Panc1 (cell line): Measurements from ENCODE around the gene HOTAIR. TPM values are rescaled to one million over a fixed set of nuclear protein-coding genes. Genes with fewer than 3 reads are reported as not detected.

Source experiments
- ATAC-seq: fragments of 200-7000 bp; cut with Tn5 transposase; 2 replicates; pipeline ENCODE4 v1.9.1; 2020; ENCODE audit warnings: mild to moderate bottlenecking, moderate library complexity
- BruUV-seq: library from RNA; stranded (reverse); fragments of 400-500 nt; replicated peaks from 2 replicates; lab custom pipeline; 2021; lab: Mats Ljungman, UMichigan
- CTCF ChIA-PET: fragments of 300-600 bp; sonication (Branson Sonifier 250); formaldehyde crosslinking; loops from one replicate; lab custom pipeline; 2022; ENCODE audit warnings: antibody characterized with exemption; lab: Charles Lee
- POLR2A ChIA-PET: fragments of 300-600 bp; sonication (Branson Sonifier 250); formaldehyde crosslinking; loops from one replicate; lab custom pipeline; 2022; ENCODE audit warnings: antibody characterized with exemption; lab: Charles Lee
- DNase-seq: peaks from one replicate; pipeline ENCODE4 v3.0.0-alpha.2; 2010; ENCODE audit warnings: low read depth, low spot score
- H3K27ac ChIP-seq: 2 replicates; pipeline ENCODE4 v1.5.1; 2011; ENCODE audit warnings: mild to moderate bottlenecking, low read length, inconsistent platforms
- H3K27me3 ChIP-seq: fragments of 200-500 bp; sonication (Bioruptor generic); 2 replicates; pipeline ENCODE4 v1.6.0; 2014; ENCODE audit warnings: low read length, inconsistent platforms; ENCODE audit not compliant: control insufficient read depth, insufficient read depth
- H3K36me3 ChIP-seq: fragments of 200-500 bp; sonication (Bioruptor generic); 2 replicates; pipeline ENCODE4 v1.5.1; 2014; ENCODE audit warnings: inconsistent platforms, mild to moderate bottlenecking, low read length, moderate library complexity; ENCODE audit not compliant: control insufficient read depth, insufficient read depth
- H3K4me1 ChIP-seq: 2 replicates; pipeline ENCODE4 v1.5.1; 2011; ENCODE audit warnings: inconsistent platforms, mild to moderate bottlenecking, low read length, moderate library complexity; ENCODE audit not compliant: control insufficient read depth, insufficient read depth
- H3K4me3 ChIP-seq, 2 experiments: 2 replicates each; pipeline ENCODE4 v1.5.1; 2011 to 2012; ENCODE audit warnings: low read depth in 2 of 2, low read length in 2 of 2, mild to moderate bottlenecking in 2 of 2, inconsistent platforms in 1 of 2, moderate library complexity in 1 of 2
- H3K9me3 ChIP-seq: fragments of 200-500 bp; sonication (Bioruptor generic); 2 replicates; pipeline ENCODE4 v1.5.1; 2014; ENCODE audit warnings: low read depth, mild to moderate bottlenecking, inconsistent platforms, low read length, moderate library complexity; ENCODE audit not compliant: control insufficient read depth, insufficient read depth
- POLR2AphosphoS5 ChIP-seq: IDR thresholded peaks from 2 replicates; pipeline ENCODE4 v1.6.1; 2012; ENCODE audit warnings: mild to moderate bottlenecking, low read depth, low read length, moderate library complexity
- SIN3A ChIP-seq: IDR thresholded peaks from 2 replicates; pipeline ENCODE4 v1.6.1; 2012; ENCODE audit warnings: low read depth, mild to moderate bottlenecking, low read length, moderate library complexity, borderline replicate concordance; ENCODE audit not compliant: insufficient read depth
- TCF7L2 ChIP-seq: IDR thresholded peaks from 2 replicates; pipeline ENCODE4 v1.6.1; 2011; ENCODE audit warnings: mild to moderate bottlenecking, low read depth, low read length, inconsistent platforms
- in situ Hi-C: cut with HindIII; loops from 2 replicates; pipeline ENCODE4 v1.10.0; 2016; ENCODE audit warnings: low sequenced_read_pairs, low pct_unique_long_range_greater_than_20kb
- intact Hi-C: fragments of 100-400 bp; cut with micrococcal nuclease; formaldehyde crosslinking; loops from one replicate; pipeline ENCODE4 v1.10.0; 2022; ENCODE audit not compliant: unreplicated experiment
- total RNA-seq: library from RNA; stranded (reverse); gene quantifications from one replicate; pipeline ENCODE4 v1.2.1, GENCODE V29; 2021; ENCODE audit not compliant: unreplicated experiment
- TF ChIP-seq, protein P1 (sequence below): fragments of 450-650 bp; IDR thresholded peaks from 2 replicates; pipeline ENCODE4 v1.5.1; 2017; ENCODE audit warnings: mild to moderate bottlenecking
- TF ChIP-seq, protein P2 (sequence below), 2 experiments: IDR thresholded peaks; 2 replicates each; pipeline ENCODE4 v1.6.1; 2011 to 2012; ENCODE audit warnings: low read depth in 2 of 2, control low read depth in 1 of 2, low read length in 1 of 2, mild to moderate bottlenecking in 1 of 2, moderate library complexity in 1 of 2; ENCODE audit not compliant: insufficient read depth in 1 of 2

HOTAIR gene
- total RNA-seq, 1 experiment from 2014 or later: 31.7 TPM

DNA sequence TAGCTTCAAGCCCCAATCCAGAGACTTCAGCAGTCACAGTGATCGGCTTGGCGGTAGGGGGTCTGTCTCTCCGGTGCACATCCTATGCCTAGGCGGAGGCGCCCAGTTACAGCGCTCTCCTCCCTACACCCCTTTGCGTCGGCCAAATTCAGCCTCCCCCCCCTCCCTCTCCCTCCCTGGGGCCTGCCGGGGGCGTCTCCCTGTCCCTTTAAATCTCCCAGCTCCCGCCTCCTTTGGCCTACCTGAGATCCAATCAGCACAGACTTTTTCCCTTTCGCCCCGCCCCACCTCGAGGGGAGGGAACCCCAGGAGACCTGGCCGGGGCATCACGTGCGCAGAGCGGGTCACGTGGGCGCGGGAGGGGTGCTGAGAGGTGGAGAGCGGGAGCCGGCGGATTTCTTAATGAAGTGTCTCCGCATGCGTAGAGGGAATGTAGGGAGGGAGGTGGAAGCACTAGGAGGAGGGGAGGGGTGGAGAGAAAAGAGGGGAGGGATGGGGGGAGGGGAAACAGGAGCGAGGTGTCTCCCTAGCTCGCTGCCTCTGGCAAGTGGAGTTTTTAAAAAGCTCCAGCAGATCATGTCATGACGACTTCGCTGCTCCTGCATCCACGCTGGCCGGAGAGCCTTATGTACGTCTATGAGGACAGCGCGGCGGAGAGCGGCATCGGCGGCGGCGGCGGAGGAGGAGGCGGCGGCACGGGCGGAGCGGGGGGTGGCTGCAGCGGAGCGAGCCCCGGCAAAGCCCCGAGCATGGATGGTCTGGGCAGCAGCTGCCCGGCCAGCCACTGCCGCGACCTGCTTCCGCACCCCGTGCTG is 36.2 kb downstream of the HOTAIR start, which contains the start of gene HOXC13:
Gene HOXC13 (plus strand): TSS at position 506 of the 815 bp plus-strand sequence. CDS start 76 bp downstream, at position 582.
- peaks cover 37% of the 10 kb centered on the region for H3K4me1 ChIP-seq
- peak; percentile 82 for ATAC-seq
- no peaks in the 10 kb centered on the region for H3K9me3 ChIP-seq
- TF ChIP-seq, protein P1, sequence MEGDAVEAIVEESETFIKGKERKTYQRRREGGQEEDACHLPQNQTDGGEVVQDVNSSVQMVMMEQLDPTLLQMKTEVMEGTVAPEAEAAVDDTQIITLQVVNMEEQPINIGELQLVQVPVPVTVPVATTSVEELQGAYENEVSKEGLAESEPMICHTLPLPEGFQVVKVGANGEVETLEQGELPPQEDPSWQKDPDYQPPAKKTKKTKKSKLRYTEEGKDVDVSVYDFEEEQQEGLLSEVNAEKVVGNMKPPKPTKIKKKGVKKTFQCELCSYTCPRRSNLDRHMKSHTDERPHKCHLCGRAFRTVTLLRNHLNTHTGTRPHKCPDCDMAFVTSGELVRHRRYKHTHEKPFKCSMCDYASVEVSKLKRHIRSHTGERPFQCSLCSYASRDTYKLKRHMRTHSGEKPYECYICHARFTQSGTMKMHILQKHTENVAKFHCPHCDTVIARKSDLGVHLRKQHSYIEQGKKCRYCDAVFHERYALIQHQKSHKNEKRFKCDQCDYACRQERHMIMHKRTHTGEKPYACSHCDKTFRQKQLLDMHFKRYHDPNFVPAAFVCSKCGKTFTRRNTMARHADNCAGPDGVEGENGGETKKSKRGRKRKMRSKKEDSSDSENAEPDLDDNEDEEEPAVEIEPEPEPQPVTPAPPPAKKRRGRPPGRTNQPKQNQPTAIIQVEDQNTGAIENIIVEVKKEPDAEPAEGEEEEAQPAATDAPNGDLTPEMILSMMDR: no peak
- TF ChIP-seq POLR2AphosphoS5: peak; percentile 71
- no peak for TF ChIP-seq TCF7L2
- no peak; the same call in 1 of the 2 replicates for TF ChIP-seq SIN3A
- TF ChIP-seq, protein P2, sequence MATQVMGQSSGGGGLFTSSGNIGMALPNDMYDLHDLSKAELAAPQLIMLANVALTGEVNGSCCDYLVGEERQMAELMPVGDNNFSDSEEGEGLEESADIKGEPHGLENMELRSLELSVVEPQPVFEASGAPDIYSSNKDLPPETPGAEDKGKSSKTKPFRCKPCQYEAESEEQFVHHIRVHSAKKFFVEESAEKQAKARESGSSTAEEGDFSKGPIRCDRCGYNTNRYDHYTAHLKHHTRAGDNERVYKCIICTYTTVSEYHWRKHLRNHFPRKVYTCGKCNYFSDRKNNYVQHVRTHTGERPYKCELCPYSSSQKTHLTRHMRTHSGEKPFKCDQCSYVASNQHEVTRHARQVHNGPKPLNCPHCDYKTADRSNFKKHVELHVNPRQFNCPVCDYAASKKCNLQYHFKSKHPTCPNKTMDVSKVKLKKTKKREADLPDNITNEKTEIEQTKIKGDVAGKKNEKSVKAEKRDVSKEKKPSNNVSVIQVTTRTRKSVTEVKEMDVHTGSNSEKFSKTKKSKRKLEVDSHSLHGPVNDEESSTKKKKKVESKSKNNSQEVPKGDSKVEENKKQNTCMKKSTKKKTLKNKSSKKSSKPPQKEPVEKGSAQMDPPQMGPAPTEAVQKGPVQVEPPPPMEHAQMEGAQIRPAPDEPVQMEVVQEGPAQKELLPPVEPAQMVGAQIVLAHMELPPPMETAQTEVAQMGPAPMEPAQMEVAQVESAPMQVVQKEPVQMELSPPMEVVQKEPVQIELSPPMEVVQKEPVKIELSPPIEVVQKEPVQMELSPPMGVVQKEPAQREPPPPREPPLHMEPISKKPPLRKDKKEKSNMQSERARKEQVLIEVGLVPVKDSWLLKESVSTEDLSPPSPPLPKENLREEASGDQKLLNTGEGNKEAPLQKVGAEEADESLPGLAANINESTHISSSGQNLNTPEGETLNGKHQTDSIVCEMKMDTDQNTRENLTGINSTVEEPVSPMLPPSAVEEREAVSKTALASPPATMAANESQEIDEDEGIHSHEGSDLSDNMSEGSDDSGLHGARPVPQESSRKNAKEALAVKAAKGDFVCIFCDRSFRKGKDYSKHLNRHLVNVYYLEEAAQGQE (IDR thresholded peaks at IDR 0.05; ENCODE audit: insufficient read depth in 1 of 2, low read depth in 2 of 2, low read length in 1 of 2): no peak
- peak within 1 kb of the TSS; percentile 86 to 98 for H3K4me3 ChIP-seq
- BruUV-seq: no TSS peak
- peaks cover 5% of the 10 kb centered on the region; the same call in 1 of the 2 replicates for H3K36me3 ChIP-seq
- CTCF ChIA-PET: interaction anchor here (0.5 to 1.0 kb wide), 3 partner anchors 12 to 281 kb away, joined by 3 to 8 read pairs (median 3); no protein-coding TSS in a partner anchor
- in situ Hi-C loops: no loop called here
- peak within 1 kb of the TSS; percentile 99 for H3K27ac ChIP-seq
- H3K27me3 ChIP-seq: no peaks in the 10 kb centered on the region
- intact Hi-C loops: loop anchor here (1.0 to 5.0 kb wide), 2 partner anchors 36 to 91 kb away; partner anchors contain the start of gene HOTAIR
- POLR2A ChIA-PET: interaction anchor here (0.6 to 0.7 kb wide), 3 partner anchors 26 to 54 kb away, joined by 3 to 9 read pairs (median 4); no protein-coding TSS in a partner anchor
- peak; percentile 95 for DNase-seq

GRCh38 chr12:53937596-53938325 is 37.0 kb downstream of the HOTAIR start:
- no peak for DNase-seq
- in situ Hi-C loops: no loop called here

More at GRCh38 chr12:53937596-53938325, 37.0 kb downstream of the HOTAIR start:
- Histone ChIP-seq H3K27me3 (no peaks in the 10 kb centered on the region), H3K4me3 (peak overlapping the region; percentile 86 to 98), H3K36me3 (peaks cover 5% of the 10 kb centered on the region; the same call in 1 of the 2 replicates), H3K27ac (peak overlapping the region; percentile 75), H3K4me1 (peaks cover 34% of the 10 kb centered on the region), H3K9me3 (no peaks in the 10 kb centered on the region)
- POLR2A ChIA-PET: interaction anchor here (0.6 kb wide), 1 partner anchor 27 kb away, joined by 3 read pairs; no protein-coding TSS in a partner anchor
- TF ChIP-seq, protein P1: no peak
- no peak for TF ChIP-seq SIN3A
- TF ChIP-seq, protein P2 (IDR thresholded peaks at IDR 0.05; ENCODE audit: insufficient read depth in 1 of 2, low read depth in 2 of 2, low read length in 1 of 2): no peak
- no peak for TF ChIP-seq POLR2AphosphoS5
- TF ChIP-seq TCF7L2: no peak
- CTCF ChIA-PET: interaction anchor here (0.5 kb wide), 1 partner anchor 282 kb away, joined by 8 read pairs; no protein-coding TSS in a partner anchor
- BruUV-seq: TSS peak; percentile 89
- intact Hi-C loops: loop anchor here (1.0 to 5.0 kb wide), 2 partner anchors 37 to 90 kb away; partner anchors contain the start of gene HOTAIR
- no peak for ATAC-seq
